ENCODE results near the gene RPL35.

DNA sequence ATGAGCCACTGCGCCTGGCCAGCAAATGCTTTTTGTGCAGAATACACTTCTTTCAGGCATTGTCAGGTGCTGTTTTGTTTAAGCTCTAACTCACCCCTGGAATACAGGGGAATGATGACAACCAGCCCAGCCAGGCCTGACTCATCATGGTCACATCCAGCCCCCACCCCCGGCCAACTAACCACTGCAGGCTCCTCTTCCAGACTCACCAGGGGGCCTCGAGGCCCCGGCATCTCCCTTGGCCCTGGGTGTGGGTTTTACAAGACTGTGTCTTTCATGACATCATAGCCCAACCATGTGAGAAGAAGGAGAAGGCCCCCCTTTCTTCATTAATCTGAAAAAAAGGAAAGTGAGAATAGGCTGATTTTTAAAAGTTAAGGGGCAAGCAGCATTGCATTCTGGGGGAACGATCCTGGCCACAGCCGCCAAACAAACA lies 49.3 kb downstream of the RPL35 start:
- TF ChIP-seq, protein P1, sequence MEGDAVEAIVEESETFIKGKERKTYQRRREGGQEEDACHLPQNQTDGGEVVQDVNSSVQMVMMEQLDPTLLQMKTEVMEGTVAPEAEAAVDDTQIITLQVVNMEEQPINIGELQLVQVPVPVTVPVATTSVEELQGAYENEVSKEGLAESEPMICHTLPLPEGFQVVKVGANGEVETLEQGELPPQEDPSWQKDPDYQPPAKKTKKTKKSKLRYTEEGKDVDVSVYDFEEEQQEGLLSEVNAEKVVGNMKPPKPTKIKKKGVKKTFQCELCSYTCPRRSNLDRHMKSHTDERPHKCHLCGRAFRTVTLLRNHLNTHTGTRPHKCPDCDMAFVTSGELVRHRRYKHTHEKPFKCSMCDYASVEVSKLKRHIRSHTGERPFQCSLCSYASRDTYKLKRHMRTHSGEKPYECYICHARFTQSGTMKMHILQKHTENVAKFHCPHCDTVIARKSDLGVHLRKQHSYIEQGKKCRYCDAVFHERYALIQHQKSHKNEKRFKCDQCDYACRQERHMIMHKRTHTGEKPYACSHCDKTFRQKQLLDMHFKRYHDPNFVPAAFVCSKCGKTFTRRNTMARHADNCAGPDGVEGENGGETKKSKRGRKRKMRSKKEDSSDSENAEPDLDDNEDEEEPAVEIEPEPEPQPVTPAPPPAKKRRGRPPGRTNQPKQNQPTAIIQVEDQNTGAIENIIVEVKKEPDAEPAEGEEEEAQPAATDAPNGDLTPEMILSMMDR (IDR thresholded peaks at IDR 0.05 in 2 of 3, conservative IDR thresholded peaks at IDR 0.05 in 1 of 3; ENCODE audit: control insufficient read depth in 2 of 3, extremely low read depth in 1 of 3, insufficient read depth in 1 of 3, low read depth in 3 of 3, low read length in 3 of 3), result no peak
- TF ChIP-seq PAX5 (IDR thresholded peaks at IDR 0.05; ENCODE audit: borderline replicate concordance, low read depth, low read length), result no peak
- TF ChIP-seq LARP7 (IDR thresholded peaks at IDR 0.05), result no peak
- no peak for TF ChIP-seq FOXK2 (IDR thresholded peaks at IDR 0.05)
- TF ChIP-seq RFX5 (IDR thresholded peaks at IDR 0.05; ENCODE audit: low read depth, low read length), result no peak
- TF ChIP-seq, protein P2, sequence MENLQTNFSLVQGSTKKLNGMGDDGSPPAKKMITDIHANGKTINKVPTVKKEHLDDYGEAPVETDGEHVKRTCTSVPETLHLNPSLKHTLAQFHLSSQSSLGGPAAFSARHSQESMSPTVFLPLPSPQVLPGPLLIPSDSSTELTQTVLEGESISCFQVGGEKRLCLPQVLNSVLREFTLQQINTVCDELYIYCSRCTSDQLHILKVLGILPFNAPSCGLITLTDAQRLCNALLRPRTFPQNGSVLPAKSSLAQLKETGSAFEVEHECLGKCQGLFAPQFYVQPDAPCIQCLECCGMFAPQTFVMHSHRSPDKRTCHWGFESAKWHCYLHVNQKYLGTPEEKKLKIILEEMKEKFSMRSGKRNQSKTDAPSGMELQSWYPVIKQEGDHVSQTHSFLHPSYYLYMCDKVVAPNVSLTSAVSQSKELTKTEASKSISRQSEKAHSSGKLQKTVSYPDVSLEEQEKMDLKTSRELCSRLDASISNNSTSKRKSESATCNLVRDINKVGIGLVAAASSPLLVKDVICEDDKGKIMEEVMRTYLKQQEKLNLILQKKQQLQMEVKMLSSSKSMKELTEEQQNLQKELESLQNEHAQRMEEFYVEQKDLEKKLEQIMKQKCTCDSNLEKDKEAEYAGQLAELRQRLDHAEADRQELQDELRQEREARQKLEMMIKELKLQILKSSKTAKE (IDR thresholded peaks at IDR 0.05; ENCODE audit: low read depth, poor library complexity, severe bottlenecking), result no peak
- TF ChIP-seq ATF7 (IDR thresholded peaks at IDR 0.05; ENCODE audit: low read depth), result no peak
- TF ChIP-seq, protein P3, sequence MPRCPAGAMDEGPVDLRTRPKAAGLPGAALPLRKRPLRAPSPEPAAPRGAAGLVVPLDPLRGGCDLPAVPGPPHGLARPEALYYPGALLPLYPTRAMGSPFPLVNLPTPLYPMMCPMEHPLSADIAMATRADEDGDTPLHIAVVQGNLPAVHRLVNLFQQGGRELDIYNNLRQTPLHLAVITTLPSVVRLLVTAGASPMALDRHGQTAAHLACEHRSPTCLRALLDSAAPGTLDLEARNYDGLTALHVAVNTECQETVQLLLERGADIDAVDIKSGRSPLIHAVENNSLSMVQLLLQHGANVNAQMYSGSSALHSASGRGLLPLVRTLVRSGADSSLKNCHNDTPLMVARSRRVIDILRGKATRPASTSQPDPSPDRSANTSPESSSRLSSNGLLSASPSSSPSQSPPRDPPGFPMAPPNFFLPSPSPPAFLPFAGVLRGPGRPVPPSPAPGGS (IDR thresholded peaks at IDR 0.05; ENCODE audit: borderline replicate concordance, insufficient read depth, low read depth, low read length, poor library complexity, severe bottlenecking), result no peak

All from GM12878 (cell line).